Heart left ventricle (tissue), 16 donors: ENCODE data around the gene MMAB. TPM values are rescaled to one million over a fixed set of nuclear protein-coding genes. Genes with fewer than 3 reads are reported as not detected.

ENCODE experiments used
- ATAC-seq, 4 donors: fragments of 200-7000 bp; cut with Tn5 transposase; one replicate each; pipeline ENCODE4 v1.9.1; 2020 to 2022; ENCODE audit warnings: moderate library complexity in 4 of 4, mild to moderate bottlenecking in 3 of 4, moderate number of reproducible peaks in 1 of 4
- DNase-seq, 5 donors: peaks; one replicate each; pipeline ENCODE4 v3.0.0-alpha.2; 2020
- H3K27ac ChIP-seq, 12 donors: fragments of 200-600 bp; sonication (generic) in 4 of 12; one replicate each; pipeline versions ENCODE4 v1.5.0 to v1.8.0; 2016 to 2022; ENCODE audit warnings: mild to moderate bottlenecking in 2 of 12
- H3K27me3 ChIP-seq, 9 donors: fragments of 200-600 bp; sonication (generic) in 2 of 9; one replicate each; pipeline versions ENCODE4 v1.5.1 to v1.8.0; 2016 to 2022; ENCODE audit warnings: mild to moderate bottlenecking in 3 of 9
- H3K36me3 ChIP-seq, 9 donors: fragments of 200-600 bp; sonication (generic) in 2 of 9; one replicate each; pipeline versions ENCODE4 v1.5.0 to v1.8.0; 2018 to 2022; ENCODE audit warnings: mild to moderate bottlenecking in 2 of 9
- H3K4me1 ChIP-seq, 12 donors: fragments of 200-600 bp; sonication (generic) in 4 of 12; one replicate each; pipeline versions ENCODE4 v1.5.0 to v1.8.0; 2016 to 2022; ENCODE audit warnings: mild to moderate bottlenecking in 3 of 12
- H3K4me3 ChIP-seq, 12 donors: fragments of 200-600 bp; sonication (generic) in 4 of 12; one replicate each; pipeline versions ENCODE4 v1.5.0 to v1.8.0; 2017 to 2022; ENCODE audit warnings: mild to moderate bottlenecking in 9 of 12, moderate library complexity in 4 of 12
- H3K9me3 ChIP-seq, 12 donors: fragments of 200-600 bp; sonication (generic) in 4 of 12; one replicate each; pipeline versions ENCODE4 v1.5.0 to v1.8.0; 2016 to 2022; ENCODE audit warnings: mild to moderate bottlenecking in 1 of 12
- POLR2A ChIP-seq, 2 donors: fragments of 450-650 bp; IDR thresholded peaks; one replicate each; pipeline ENCODE4 v1.6.1; 2017; ENCODE audit warnings: antibody characterized with exemption in 2 of 2, mild to moderate bottlenecking in 2 of 2, moderate library complexity in 2 of 2
- WGBS, 4 donors: extraction: QIAGEN DNeasy Blood & Tissue Kit in 2 of 4; methylation state at CpG; one replicate each; pipeline versions ENCODE4 v1.1.5 to v1.1.7; 2013 to 2018; 5-methylcytosine and 5-hydroxymethylcytosine counted together
- intact Hi-C, 10 donors: fragments of 100-400 bp; cut with DNase I; formaldehyde crosslinking; loops; one replicate each; pipeline versions ENCODE4 v1.11.1 to v1.14.2; 2022
- polyA plus RNA-seq, 2 donors: library from polyadenylated mRNA; stranded (reverse); fragments of 200-250 nt; gene quantifications; one replicate each; pipeline ENCODE4 v1.2.3, GENCODE V29; 2013
- total RNA-seq, 9 donors: library from RNA; depleted of rRNA in 2 of 9; stranded (reverse); fragments of >200 nt in 2 of 9; fragmentation: NEBNext Ultra II Directional in 3 of 9; extraction: Animal tissue kit (Norgen Biotek cat#: 25700) in 3 of 9; gene quantifications; one replicate each; pipeline versions ENCODE4 v1.1.0 to v1.2.4, GENCODE V29; 2016 to 2023
- TF ChIP-seq, protein P1 (sequence below), 12 donors: fragments of 200-600 bp; sonication (generic) in 4 of 12; IDR thresholded peaks; one replicate each; pipeline versions ENCODE4 v1.5.0 to v1.8.0; 2018 to 2022; ENCODE audit warnings: antibody characterized with exemption in 12 of 12, mild to moderate bottlenecking in 5 of 12
- donor health status: ischemic (EF 13 %, LVEDD 7.1; RV severe dilation, severe dysfunction).
- donor health status: healthy with polysubstance abuse.
- donor health status: DM: no; HTN: yes; CAD: no.
- donor health status: DM: no; HTN: no; CAD: no.
- donor health status: ischemic (EF 25% LVEDD 6.9; RV normal size, moderate dysfunction).
- donor health status: ischemic (EF 25% LVEDD 5.7; RV mildly dilated, moderate dysfunction).
- donor health status: healthy.
- donor health status: DM: yes; HTN: yes; CAD: no.
- donor health status: ischemic (EF 35%, LVEDD 5.7; RV mildly dilated, moderate dysfunction).
- donor health status: nonischemic (EF 11% LVEDD 7.7; RV severe dilation, severe dysfunction).
- donor health status: DM: yes; HTN: yes; CAD: no.
- donor health status: PGD.
- donor health status: ischemic (EF 29% LVEDD 5.4; RV normal size, mild dysfunction).
- donor health status: nonischemic (EF 23%, LVEDD 6.1; RV moderate dilation, normal function).

The MMAB gene
- total and polyA plus RNA-seq, 11 donors, result 29.5 to 43.4 (median 34.5) TPM

DNA sequence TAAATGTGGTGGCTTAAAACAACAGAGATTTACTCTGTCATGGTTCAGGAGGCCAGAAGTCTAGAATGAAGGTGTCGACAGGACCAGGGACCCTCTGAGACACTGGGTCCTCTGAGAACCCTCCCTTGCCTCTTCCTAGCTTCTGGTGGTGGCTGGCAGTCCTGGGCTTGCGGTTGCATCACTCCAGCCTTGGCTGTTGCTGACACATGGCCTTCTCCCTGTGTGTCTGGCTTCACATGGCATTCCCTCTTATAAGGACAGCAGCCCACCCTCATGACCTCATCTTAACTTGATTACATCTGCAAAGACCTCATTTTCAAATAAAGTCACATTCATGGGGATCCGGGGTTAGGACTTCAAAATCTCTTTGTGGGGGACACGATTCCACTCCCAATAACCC, 37.2 kb upstream of the MMAB start:
- Histone ChIP-seq H3K4me3 (no peak overlapping the region), H3K4me1 (peaks cover 0 to 15% (median 4%) of the 10 kb centered on the region in 12 donors), H3K9me3 (no peaks in the 10 kb centered on the region), H3K27ac (no peak overlapping the region), H3K36me3 (no peaks in the 10 kb centered on the region), H3K27me3 (peaks cover 0 to 35% (median 3%) of the 10 kb centered on the region in 9 donors)
- TF ChIP-seq, protein P1, sequence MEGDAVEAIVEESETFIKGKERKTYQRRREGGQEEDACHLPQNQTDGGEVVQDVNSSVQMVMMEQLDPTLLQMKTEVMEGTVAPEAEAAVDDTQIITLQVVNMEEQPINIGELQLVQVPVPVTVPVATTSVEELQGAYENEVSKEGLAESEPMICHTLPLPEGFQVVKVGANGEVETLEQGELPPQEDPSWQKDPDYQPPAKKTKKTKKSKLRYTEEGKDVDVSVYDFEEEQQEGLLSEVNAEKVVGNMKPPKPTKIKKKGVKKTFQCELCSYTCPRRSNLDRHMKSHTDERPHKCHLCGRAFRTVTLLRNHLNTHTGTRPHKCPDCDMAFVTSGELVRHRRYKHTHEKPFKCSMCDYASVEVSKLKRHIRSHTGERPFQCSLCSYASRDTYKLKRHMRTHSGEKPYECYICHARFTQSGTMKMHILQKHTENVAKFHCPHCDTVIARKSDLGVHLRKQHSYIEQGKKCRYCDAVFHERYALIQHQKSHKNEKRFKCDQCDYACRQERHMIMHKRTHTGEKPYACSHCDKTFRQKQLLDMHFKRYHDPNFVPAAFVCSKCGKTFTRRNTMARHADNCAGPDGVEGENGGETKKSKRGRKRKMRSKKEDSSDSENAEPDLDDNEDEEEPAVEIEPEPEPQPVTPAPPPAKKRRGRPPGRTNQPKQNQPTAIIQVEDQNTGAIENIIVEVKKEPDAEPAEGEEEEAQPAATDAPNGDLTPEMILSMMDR (IDR thresholded peaks at IDR 0.05), result no peak
- no peak for TF ChIP-seq POLR2A (IDR thresholded peaks at IDR 0.05)
- DNase-seq (no peak), ATAC-seq (no peak)
- WGBS, 4 donors, result 83 to 94% (median 87%) methylated on average over 4 of the region's 4 CpGs
- intact Hi-C loops, result no loop called here

DNA sequence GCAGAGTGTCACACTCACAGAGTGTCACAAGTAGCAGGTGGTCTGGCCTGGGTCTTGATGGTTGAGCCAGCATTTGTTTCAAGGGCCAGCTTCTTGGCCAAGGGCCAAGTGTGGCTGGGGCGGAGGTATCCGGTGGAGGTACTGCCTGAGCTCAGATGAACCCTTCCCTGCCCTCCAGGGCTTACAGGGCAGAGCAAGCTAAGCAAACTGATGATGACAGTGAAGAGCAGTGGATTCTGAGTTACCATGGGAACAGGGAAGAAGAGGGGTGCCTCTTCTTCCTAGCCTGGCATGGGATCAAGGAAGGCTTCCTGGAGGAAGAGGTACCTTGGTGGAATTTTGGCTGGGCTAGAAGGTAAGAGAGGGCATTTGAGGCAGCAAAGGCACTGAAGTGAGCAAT, 36.0 kb upstream of the MMAB start:
- Histone ChIP-seq H3K9me3 (no peaks in the 10 kb centered on the region), H3K36me3 (no peaks in the 10 kb centered on the region), H3K4me3 (no peak overlapping the region), H3K27ac (no peak overlapping the region), H3K4me1 (peaks cover 0 to 15% (median 4%) of the 10 kb centered on the region in 12 donors), H3K27me3 (peaks cover 0 to 30% (median 3%) of the 10 kb centered on the region in 9 donors)
- no peak for TF ChIP-seq POLR2A (IDR thresholded peaks at IDR 0.05)
- TF ChIP-seq, protein P1 (IDR thresholded peaks at IDR 0.05), result no peak
- intact Hi-C loops, result loop anchor here in 1 of 10 donors (5.0 kb wide), 1 partner anchor 103 kb away; the partner anchor contains the start of gene FAM222A
- ATAC-seq, result no peak
- no peak for DNase-seq
- 40 to 50% (median 47%) methylated on average over 2 of the region's 2 CpGs for WGBS, 4 donors

DNA sequence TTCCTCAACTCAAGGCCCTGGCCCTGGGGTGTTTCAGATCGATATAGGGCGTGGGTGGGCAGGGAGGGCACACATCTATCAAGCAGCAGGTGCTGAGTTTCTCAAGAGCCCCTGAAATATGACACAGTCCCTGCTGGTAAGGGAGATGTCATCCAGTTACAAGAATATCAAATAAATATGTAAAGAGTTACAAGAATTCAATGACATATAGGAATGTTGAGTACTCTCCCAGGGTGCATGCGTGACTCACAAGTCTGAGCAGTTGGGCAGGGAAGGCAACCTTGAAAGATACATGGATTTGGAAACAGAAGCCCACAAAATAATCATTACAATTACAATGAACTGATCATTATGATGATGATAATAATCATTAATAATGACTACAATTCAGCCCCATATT, 35.5 kb upstream of the MMAB start:
- intact Hi-C loops, result loop anchor here in 1 of 10 donors (5.0 kb wide), 1 partner anchor 104 kb away; the partner anchor contains the start of gene FAM222A
- ATAC-seq (no peak), DNase-seq (no peak)
- TF ChIP-seq POLR2A (IDR thresholded peaks at IDR 0.05), result no peak
- TF ChIP-seq, protein P1 (IDR thresholded peaks at IDR 0.05), result no peak
- Histone ChIP-seq H3K27me3 (peaks cover 0 to 30% (median 3%) of the 10 kb centered on the region in 9 donors), H3K4me1 (peaks cover 0 to 15% (median 4%) of the 10 kb centered on the region in 12 donors), H3K9me3 (no peaks in the 10 kb centered on the region), H3K27ac (no peak overlapping the region), H3K36me3 (no peaks in the 10 kb centered on the region), H3K4me3 (no peak overlapping the region)
- 94 to 99% (median 95%) methylated on average over 3 of the region's 3 CpGs for WGBS, 4 donors

DNA sequence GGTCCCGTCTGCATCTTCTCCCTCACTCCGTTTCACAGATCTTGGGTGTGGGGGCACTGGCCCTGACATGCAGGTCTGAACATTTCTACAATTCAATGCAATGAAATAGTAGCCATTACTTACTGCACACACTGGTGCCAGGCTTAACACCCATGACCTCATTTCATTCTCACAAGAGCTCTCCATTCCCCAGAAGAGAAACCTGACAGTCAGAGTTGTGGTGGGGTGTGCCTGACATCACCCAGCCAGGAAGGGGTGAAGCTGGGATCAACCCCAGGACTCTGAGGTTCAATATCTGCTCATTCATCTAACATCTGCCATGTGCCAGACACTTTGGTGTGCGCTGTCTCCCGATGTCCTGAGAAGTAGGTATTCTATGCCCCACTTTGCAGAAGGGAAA, 35.0 kb upstream of the MMAB start:
- H3K4me3 ChIP-seq, result no peak overlapping the region
- 80 to 98% (median 85%) methylated on average over 4 of the region's 4 CpGs for WGBS, 4 donors
- DNase-seq, result no peak
- peaks cover 0 to 15% (median 4%) of the 10 kb centered on the region in 12 donors for H3K4me1 ChIP-seq
- no peak overlapping the region for H3K27ac ChIP-seq
- no peak for TF ChIP-seq POLR2A (IDR thresholded peaks at IDR 0.05)
- TF ChIP-seq, protein P1 (IDR thresholded peaks at IDR 0.05), result no peak
- no peak for ATAC-seq
- no peaks in the 10 kb centered on the region for H3K9me3 ChIP-seq
- H3K36me3 ChIP-seq, result no peaks in the 10 kb centered on the region
- intact Hi-C loops, result loop anchor here in 1 of 10 donors (5.0 kb wide), 1 partner anchor 104 kb away; the partner anchor contains the start of gene FAM222A
- peaks cover 0 to 25% (median 3%) of the 10 kb centered on the region in 9 donors for H3K27me3 ChIP-seq
